ENCODE data around the gene RIMS1.

DNA sequence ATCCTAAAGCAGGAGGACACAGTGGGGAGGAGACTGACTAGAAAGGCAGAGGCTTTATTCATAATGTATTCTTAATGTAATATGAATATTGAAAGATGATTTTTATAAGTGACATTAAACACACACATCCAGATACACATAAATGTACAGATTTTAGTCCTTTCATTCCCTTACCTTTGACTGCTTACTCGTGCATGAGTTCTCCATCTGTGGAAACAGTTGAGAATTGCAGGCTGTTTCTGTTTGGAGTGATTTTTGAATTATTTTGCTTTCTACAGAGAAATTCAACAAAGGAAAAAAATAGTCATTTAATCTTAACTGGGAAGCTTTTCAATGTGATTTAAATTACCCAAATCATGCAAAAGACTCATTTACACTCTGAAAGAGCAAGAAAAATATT, 136.5 kb downstream of the RIMS1 start:
- TF ChIP-seq, protein P1, sequence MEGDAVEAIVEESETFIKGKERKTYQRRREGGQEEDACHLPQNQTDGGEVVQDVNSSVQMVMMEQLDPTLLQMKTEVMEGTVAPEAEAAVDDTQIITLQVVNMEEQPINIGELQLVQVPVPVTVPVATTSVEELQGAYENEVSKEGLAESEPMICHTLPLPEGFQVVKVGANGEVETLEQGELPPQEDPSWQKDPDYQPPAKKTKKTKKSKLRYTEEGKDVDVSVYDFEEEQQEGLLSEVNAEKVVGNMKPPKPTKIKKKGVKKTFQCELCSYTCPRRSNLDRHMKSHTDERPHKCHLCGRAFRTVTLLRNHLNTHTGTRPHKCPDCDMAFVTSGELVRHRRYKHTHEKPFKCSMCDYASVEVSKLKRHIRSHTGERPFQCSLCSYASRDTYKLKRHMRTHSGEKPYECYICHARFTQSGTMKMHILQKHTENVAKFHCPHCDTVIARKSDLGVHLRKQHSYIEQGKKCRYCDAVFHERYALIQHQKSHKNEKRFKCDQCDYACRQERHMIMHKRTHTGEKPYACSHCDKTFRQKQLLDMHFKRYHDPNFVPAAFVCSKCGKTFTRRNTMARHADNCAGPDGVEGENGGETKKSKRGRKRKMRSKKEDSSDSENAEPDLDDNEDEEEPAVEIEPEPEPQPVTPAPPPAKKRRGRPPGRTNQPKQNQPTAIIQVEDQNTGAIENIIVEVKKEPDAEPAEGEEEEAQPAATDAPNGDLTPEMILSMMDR (IDR thresholded peaks at IDR 0.05; ENCODE audit: low read depth, low read length) = no peak
- no peak for TF ChIP-seq EZH2phosphoT487 (IDR thresholded peaks at IDR 0.05; ENCODE audit: low read depth)

Data from OCI-LY3 (cell line).